IPS-15b (cell line): Measurements from ENCODE around the gene CTIF.

ENCODE experiments used
- H3K27me3 ChIP-seq: one replicate; pipeline ENCODE4 v1.6.1; 2013; ENCODE audit warnings: low read length; ENCODE audit not compliant: control insufficient read depth, insufficient read depth
- H3K36me3 ChIP-seq: one replicate; pipeline ENCODE4 v1.6.1; 2013; ENCODE audit warnings: low read length; ENCODE audit not compliant: control insufficient read depth, insufficient read depth
- H3K4me1 ChIP-seq: one replicate; pipeline ENCODE4 v1.6.1; 2013; ENCODE audit warnings: mild to moderate bottlenecking, low read length; ENCODE audit not compliant: control insufficient read depth, insufficient read depth
- H3K4me3 ChIP-seq: one replicate; pipeline ENCODE4 v1.5.1; 2013; ENCODE audit warnings: low read depth, low read length
- H3K9ac ChIP-seq: one replicate; pipeline ENCODE4 v1.6.1; 2013; ENCODE audit warnings: low read depth, mild to moderate bottlenecking, low read length
- H3K9me3 ChIP-seq: one replicate; pipeline ENCODE4 v1.6.1; 2013; ENCODE audit warnings: mild to moderate bottlenecking, low read length; ENCODE audit not compliant: control insufficient read depth, insufficient read depth

CTIF gene

GRCh38 chr18:48896326-48896874 lies 357.6 kb downstream of the CTIF start:
- no peak overlapping the region for H3K9ac ChIP-seq
- no peak overlapping the region for H3K4me3 ChIP-seq

GRCh38 chr18:48896875-48897511 lies 358.2 kb downstream of the CTIF start:
- Histone ChIP-seq H3K4me1 (no peaks in the 10 kb centered on the region), H3K4me3 (no peak overlapping the region), H3K9me3 (no peaks in the 10 kb centered on the region), H3K27me3 (no peaks in the 10 kb centered on the region), H3K9ac (no peak overlapping the region), H3K36me3 (no peaks in the 10 kb centered on the region)

More at GRCh38 chr18:48896326-48896874, 357.6 kb downstream of the CTIF start:
- H3K27me3 ChIP-seq = no peaks in the 10 kb centered on the region
- H3K4me1 ChIP-seq = no peaks in the 10 kb centered on the region
- H3K36me3 ChIP-seq = no peaks in the 10 kb centered on the region
- H3K9me3 ChIP-seq = no peaks in the 10 kb centered on the region

GRCh38 chr18:48897531-48897930 lies 358.7 kb downstream of the CTIF start:
- H3K27me3 ChIP-seq = no peaks in the 10 kb centered on the region
- H3K4me1 ChIP-seq = no peaks in the 10 kb centered on the region
- H3K36me3 ChIP-seq = no peaks in the 10 kb centered on the region
- no peak overlapping the region for H3K9ac ChIP-seq
- no peaks in the 10 kb centered on the region for H3K9me3 ChIP-seq
- no peak overlapping the region for H3K4me3 ChIP-seq

- no peaks in the 10 kb centered on the region for H3K36me3 ChIP-seq
- H3K4me3 ChIP-seq = no peak overlapping the region
- H3K9ac ChIP-seq = no peak overlapping the region
- no peaks in the 10 kb centered on the region for H3K4me1 ChIP-seq
- no peaks in the 10 kb centered on the region for H3K27me3 ChIP-seq
- H3K9me3 ChIP-seq = no peaks in the 10 kb centered on the region
Observed at GRCh38 chr18:48898521-48898920, 359.7 kb downstream of the CTIF start.

GRCh38 chr18:48899558-48900174 lies 360.8 kb downstream of the CTIF start:
- Histone ChIP-seq H3K9ac (no peak overlapping the region), H3K9me3 (no peaks in the 10 kb centered on the region), H3K27me3 (no peaks in the 10 kb centered on the region), H3K4me1 (no peaks in the 10 kb centered on the region), H3K4me3 (no peak overlapping the region), H3K36me3 (no peaks in the 10 kb centered on the region)

- Histone ChIP-seq H3K36me3 (no peaks in the 10 kb centered on the region), H3K9ac (no peak overlapping the region), H3K4me1 (no peaks in the 10 kb centered on the region), H3K4me3 (no peak overlapping the region), H3K9me3 (no peaks in the 10 kb centered on the region), H3K27me3 (no peaks in the 10 kb centered on the region)
Observed at GRCh38 chr18:48900469-48900868, 361.6 kb downstream of the CTIF start.

GRCh38 chr18:48901145-48902022 lies 362.6 kb downstream of the CTIF start:
- Histone ChIP-seq H3K4me3 (no peak overlapping the region), H3K4me1 (no peaks in the 10 kb centered on the region), H3K27me3 (no peaks in the 10 kb centered on the region), H3K9me3 (no peaks in the 10 kb centered on the region), H3K36me3 (no peaks in the 10 kb centered on the region), H3K9ac (no peak overlapping the region)

GRCh38 chr18:48902023-48902855 lies 363.4 kb downstream of the CTIF start:
- Histone ChIP-seq H3K27me3 (no peaks in the 10 kb centered on the region), H3K4me1 (no peaks in the 10 kb centered on the region), H3K9ac (no peak overlapping the region), H3K9me3 (no peaks in the 10 kb centered on the region), H3K36me3 (no peaks in the 10 kb centered on the region), H3K4me3 (no peak overlapping the region)

GRCh38 chr18:48902856-48903601 lies 364.2 kb downstream of the CTIF start:
- Histone ChIP-seq H3K9me3 (no peaks in the 10 kb centered on the region), H3K36me3 (no peaks in the 10 kb centered on the region), H3K27me3 (no peaks in the 10 kb centered on the region), H3K4me3 (no peak overlapping the region), H3K4me1 (no peaks in the 10 kb centered on the region), H3K9ac (no peak overlapping the region)

GRCh38 chr18:48904091-48904490 lies 365.3 kb downstream of the CTIF start:
- Histone ChIP-seq H3K4me1 (no peaks in the 10 kb centered on the region), H3K27me3 (no peaks in the 10 kb centered on the region)

More at GRCh38 chr18:48904091-48904490, 365.3 kb downstream of the CTIF start:
- no peak overlapping the region for H3K9ac ChIP-seq
- H3K4me3 ChIP-seq = no peak overlapping the region
- H3K9me3 ChIP-seq = no peaks in the 10 kb centered on the region
- no peaks in the 10 kb centered on the region for H3K36me3 ChIP-seq
